ENCODE results near the gene DNAJC27. TPM values are rescaled to one million over a fixed set of nuclear protein-coding genes. Genes with fewer than 3 reads are reported as not detected.

DNAJC27 gene
- total and polyA plus RNA-seq, 9 of the 15 experiments (the other 6 are each of a cell fraction or from before 2014, with no cell fraction given): 0.53 to 5.9 (median 3.0) TPM

DNA sequence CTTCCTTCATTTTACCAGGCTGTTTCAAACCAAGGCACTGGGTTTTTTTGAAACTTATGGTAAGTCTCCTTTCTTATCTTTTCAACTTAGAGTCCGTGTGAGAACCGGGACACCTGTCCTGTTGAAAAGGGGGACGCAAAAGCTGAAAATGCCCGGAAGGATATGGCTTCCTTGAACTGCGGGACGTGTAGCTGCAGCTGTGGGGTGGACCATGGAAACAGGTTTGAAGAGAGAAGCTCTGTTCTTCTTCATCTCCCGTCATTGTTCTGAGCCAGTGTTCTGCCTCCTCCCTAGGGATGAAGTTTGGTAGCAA lies 29.5 kb upstream of the DNAJC27 start:
- FAIRE-seq (no peak), ATAC-seq (no peak), DNase-seq (ENCODE audit: extremely low read depth in 1 of 4, low spot score in 3 of 4) (no peak)
- H2AFZ ChIP-seq (ENCODE audit: low read depth, low read length): no peak overlapping the region
- H3K4me3 ChIP-seq: no peak overlapping the region
- in situ Hi-C loops (cut with MboI) (no loop called here), intact Hi-C loops (cut with micrococcal nuclease) (no loop called here)
- H3K36me3 ChIP-seq (ENCODE audit: control insufficient read depth, insufficient read depth, low read length): no peaks in the 10 kb centered on the region
- ChIA-PET POLR2A (interaction anchor here (1.8 kb wide), 1 partner anchor 9 kb away, joined by 7 read pairs; no protein-coding TSS in a partner anchor), CTCF (ENCODE audit: low intra/inter-chr PET ratio) (no interaction called here)
- 1% methylated on average over 7 of the region's 7 CpGs for WGBS (ENCODE audit: insufficient coverage, low coverage, missing lambda C conversion rate)
- H3K79me2 ChIP-seq (ENCODE audit: control insufficient read depth, insufficient read depth, low read length): no peaks in the 10 kb centered on the region
- BruUV-seq (replicated peaks): no TSS peak
- no peak overlapping the region for H3K9ac ChIP-seq (ENCODE audit: insufficient read depth in 1 of 2, low read depth in 2 of 2, low read length in 2 of 2)
- H3K9me1 ChIP-seq (ENCODE audit: control insufficient read depth, insufficient read depth, low read length): no peaks in the 10 kb centered on the region
- peaks cover 14 to 45% of the 10 kb centered on the region in 2 experiments for H3K27me3 ChIP-seq (ENCODE audit: control insufficient read depth in 2 of 2, insufficient read depth in 2 of 2, low read length in 2 of 2)
- H3K4me1 ChIP-seq (replicated peaks in 1 of 2; ENCODE audit: control insufficient read depth in 2 of 2, insufficient read depth in 2 of 2, low read length in 2 of 2): no peaks in the 10 kb centered on the region
- no peak for TF ChIP-seq MTA3 (IDR thresholded peaks at IDR 0.05; ENCODE audit: borderline replicate concordance)
- no peak for TF ChIP-seq ESRRB (CRISPR knock-in tag; IDR thresholded peaks at IDR 0.05; ENCODE audit: borderline replicate concordance)
- no peak for TF ChIP-seq CEBPZ (IDR thresholded peaks at IDR 0.05; ENCODE audit: borderline replicate concordance, low read depth, low read length)
- TF ChIP-seq ZNF431 (CRISPR knock-in tag; IDR thresholded peaks at IDR 0.05): no peak
- no peak overlapping the region for H3K27ac ChIP-seq (ENCODE audit: extremely low read depth, low read depth, low read length)
- no peak overlapping the region for H3K4me2 ChIP-seq (ENCODE audit: insufficient read depth, low read length)
- no peaks in the 10 kb centered on the region for H3K9me3 ChIP-seq (replicated peaks; ENCODE audit: control insufficient read depth, insufficient read depth, low read depth, low read length)
- H4K20me1 ChIP-seq (replicated peaks; ENCODE audit: control insufficient read depth, insufficient read depth, low read length): no peaks in the 10 kb centered on the region

Data from K562 (cell line).